Keratinocyte (primary cell): ENCODE data around the gene PDE8A. TPM values are rescaled to one million over a fixed set of nuclear protein-coding genes. Genes with fewer than 3 reads are reported as not detected.

Source experiments
- DNase-seq: peaks from one replicate; pipeline ENCODE4 v3.0.0-alpha.2; 2011; ENCODE audit warnings: low read depth, missing footprints, low spot score
- FAIRE-seq: peaks from 2 replicates; lab custom pipeline; 2011; peaks lifted over from hg19 to GRCh38; lab: Jason Lieb, UNC
- H2AFZ ChIP-seq: 2 replicates; pipeline ENCODE4 v1.6.0; 2012; ENCODE audit warnings: low read length, control low read depth, inconsistent platforms; ENCODE audit not compliant: control insufficient read depth
- H3K27ac ChIP-seq: 2 replicates; pipeline ENCODE4 v1.5.1; 2011; ENCODE audit warnings: low read length; ENCODE audit not compliant: control insufficient read depth, insufficient read depth
- H3K27me3 ChIP-seq: 3 replicates; pipeline ENCODE4 v1.6.0; 2011; ENCODE audit warnings: low read length; ENCODE audit not compliant: control insufficient read depth, insufficient read depth; ENCODE audit errors: extremely low read depth
- H3K36me3 ChIP-seq, 2 experiments: 2 replicates in 1 of 2; 3 replicates in 1 of 2; pipeline ENCODE4 v1.5.1; 2011; ENCODE audit warnings: low read length in 2 of 2, mild to moderate bottlenecking in 1 of 2; ENCODE audit not compliant: control insufficient read depth in 2 of 2, insufficient read depth in 2 of 2; ENCODE audit errors: extremely low read depth in 1 of 2
- H3K4me1 ChIP-seq: 3 replicates; pipeline ENCODE4 v1.5.1; 2011; ENCODE audit warnings: low read length; ENCODE audit not compliant: control insufficient read depth, insufficient read depth; ENCODE audit errors: extremely low read depth
- H3K4me2 ChIP-seq: 3 replicates; pipeline ENCODE4 v1.6.0; 2011; ENCODE audit warnings: low read depth, low read length; ENCODE audit not compliant: control insufficient read depth, insufficient read depth; ENCODE audit errors: extremely low read depth
- H3K4me3 ChIP-seq, 3 experiments: fragments of 200-600 bp in 1 of 3; sonication (generic) in 1 of 3; 2 replicates in 2 of 3; 3 replicates in 1 of 3; pipeline ENCODE4 v1.5.1; 2011 to 2016; ENCODE audit warnings: low read length in 3 of 3, mild to moderate bottlenecking in 3 of 3, control low read depth in 2 of 3, inconsistent platforms in 1 of 3, low read depth in 1 of 3, mixed read lengths in 1 of 3, mixed run types in 1 of 3, moderate library complexity in 1 of 3; ENCODE audit not compliant: control insufficient read depth in 2 of 3, insufficient read depth in 2 of 3; ENCODE audit errors: extremely low read depth in 1 of 3
- H3K79me2 ChIP-seq: 2 replicates; pipeline ENCODE4 v1.6.0; 2012; ENCODE audit warnings: low read length; ENCODE audit not compliant: control insufficient read depth, insufficient read depth
- H3K9ac ChIP-seq: 3 replicates; pipeline ENCODE4 v1.6.0; 2011; ENCODE audit warnings: low read length; ENCODE audit not compliant: control insufficient read depth, insufficient read depth; ENCODE audit errors: extremely low read depth
- H3K9me1 ChIP-seq: 3 replicates; pipeline ENCODE4 v1.6.0; 2011; ENCODE audit warnings: low read length; ENCODE audit not compliant: control insufficient read depth, insufficient read depth; ENCODE audit errors: extremely low read depth
- H3K9me3 ChIP-seq: 2 replicates; pipeline ENCODE4 v1.5.1; 2012; ENCODE audit warnings: low read depth, low read length; ENCODE audit not compliant: control insufficient read depth
- H4K20me1 ChIP-seq: 3 replicates; pipeline ENCODE4 v1.6.0; 2011; ENCODE audit warnings: low read length; ENCODE audit not compliant: control insufficient read depth, insufficient read depth; ENCODE audit errors: extremely low read depth
- CTCF ChIP-seq, 3 experiments: IDR thresholded peaks in 1 of 3; conservative IDR thresholded peaks in 1 of 3; optimal IDR thresholded peaks in 1 of 3; 2 replicates in 2 of 3; 3 replicates in 1 of 3; pipeline versions ENCODE3 to v1.5.1; 2011; ENCODE audit warnings: low read length in 3 of 3, mild to moderate bottlenecking in 3 of 3, moderate library complexity in 2 of 3, control low read depth in 1 of 3, inconsistent platforms in 1 of 3; ENCODE audit not compliant: insufficient read depth in 2 of 3; ENCODE audit errors: extremely low read depth in 1 of 3
- EZH2 ChIP-seq: IDR thresholded peaks from one replicate; pipeline ENCODE4 v1.6.1; 2012; ENCODE audit warnings: inconsistent platforms, mild to moderate bottlenecking, low read length, moderate library complexity
- dilution Hi-C: fragments of 300-500 bp; cut with MboI; formaldehyde crosslinking; loops from one replicate; pipeline ENCODE4 v1.7.0; 2020; ENCODE audit warnings: low sequenced_read_pairs; ENCODE audit not compliant: extremely low pct_ligation_motif_present
- polyA plus RNA-seq, 5 experiments: library from polyadenylated mRNA; depleted of rRNA in 3 of 5; stranded (reverse) in 3 of 5; stranded (forward) in 1 of 5; unstranded in 1 of 5; fragments of >200 nt; gene quantifications; 1 replicate in 1 of 5; 2 replicates in 3 of 5; 3 replicates in 1 of 5; pipeline versions ENCODE4 v1.2.1 to v1.2.3, GENCODE V29; 2011 to 2012; ENCODE audit warnings: missing spikeins in 2 of 5, low read depth in 1 of 5, low replicate concordance in 1 of 5

PDE8A gene
- polyA plus RNA-seq, 1 donor (not counting 4 experiments of a cell fraction or from before 2014, with no cell fraction given) = 24.1 TPM

DNA sequence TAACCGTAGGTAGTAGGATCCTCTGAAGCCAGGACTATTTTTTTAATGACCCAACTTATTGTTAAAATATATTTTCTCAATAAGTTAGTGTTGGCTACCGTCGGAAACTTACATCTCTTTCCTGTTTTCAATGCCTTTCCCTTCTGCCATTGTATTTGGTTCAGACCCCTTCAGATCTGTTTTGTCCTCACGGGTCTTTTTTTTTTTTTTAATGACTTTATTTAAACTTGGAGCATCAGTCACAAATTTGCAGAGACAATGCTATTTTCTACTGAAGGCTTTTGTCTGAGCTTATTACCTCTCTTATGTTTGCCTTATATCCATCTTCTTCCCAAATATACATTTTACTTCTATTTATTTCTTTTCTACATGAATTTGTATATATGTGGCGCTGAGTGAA, 47.6 kb downstream of the PDE8A start:
- dilution Hi-C loops = no loop called here
- no peak for DNase-seq
- H3K9me3 ChIP-seq = no peaks in the 10 kb centered on the region
- no peaks in the 10 kb centered on the region for H3K27me3 ChIP-seq
- no peak overlapping the region for H3K9ac ChIP-seq
- H3K27ac ChIP-seq = no peak overlapping the region
- H2AFZ ChIP-seq = no peak overlapping the region
- FAIRE-seq = no peak
- H4K20me1 ChIP-seq = no peaks in the 10 kb centered on the region
- H3K4me1 ChIP-seq = peaks cover 24% of the 10 kb centered on the region
- TF ChIP-seq EZH2 = no peak
- TF ChIP-seq CTCF (optimal IDR thresholded peaks at IDR 0.05 in 1 of 3, IDR thresholded peaks at IDR 0.05 in 1 of 3, conservative IDR thresholded peaks at IDR 0.05 in 1 of 3; ENCODE audit: extremely low read depth in 1 of 3, insufficient read depth in 2 of 3, low read length in 3 of 3) = no peak
- no peak overlapping the region for H3K4me3 ChIP-seq
- H3K9me1 ChIP-seq = no peaks in the 10 kb centered on the region
- H3K79me2 ChIP-seq = peaks cover 17% of the 10 kb centered on the region
- no peak overlapping the region for H3K4me2 ChIP-seq
- H3K36me3 ChIP-seq = no peaks in the 10 kb centered on the region

DNA sequence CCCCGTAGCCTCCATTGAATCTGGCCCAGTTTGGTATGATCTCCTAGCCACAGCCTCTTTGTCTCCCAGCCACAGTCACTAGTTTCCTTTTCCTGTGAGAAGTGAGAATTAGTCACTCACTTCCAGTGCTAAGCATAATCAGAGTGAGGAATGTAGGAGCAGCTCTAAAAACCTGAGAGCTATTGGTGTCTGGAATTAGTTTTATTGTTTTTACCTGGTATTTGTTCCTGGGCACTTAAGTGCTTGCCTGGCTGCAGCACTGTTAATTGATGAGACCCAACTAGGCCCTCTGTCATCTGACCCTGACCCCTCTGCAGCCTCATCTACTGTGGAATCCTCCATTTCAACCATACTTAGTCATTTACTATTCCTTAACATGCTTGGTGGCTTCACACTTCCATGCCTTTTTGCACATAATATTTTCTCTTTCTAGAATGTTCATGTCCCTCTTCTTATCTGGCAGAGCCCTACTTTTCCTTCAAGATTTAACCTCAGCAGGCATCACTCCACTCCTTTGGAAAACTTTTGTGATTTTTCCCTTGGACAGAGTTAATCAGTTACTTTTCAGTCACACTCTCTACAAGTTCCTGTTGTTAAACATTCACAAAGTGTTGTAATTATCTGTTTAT, 48.8 kb downstream of the PDE8A start:
- dilution Hi-C loops = no loop called here
- DNase-seq (no peak), FAIRE-seq (peak; percentile 80)
- Histone ChIP-seq H3K79me2 (peaks cover 17% of the 10 kb centered on the region), H3K4me1 (peaks cover 12% of the 10 kb centered on the region), H3K4me3 (no peak overlapping the region), H3K36me3 (no peaks in the 10 kb centered on the region), H2AFZ (peak overlapping the region; percentile 50), H4K20me1 (no peaks in the 10 kb centered on the region), H3K4me2 (peak overlapping the region; percentile 42), H3K27me3 (no peaks in the 10 kb centered on the region), H3K9me3 (no peaks in the 10 kb centered on the region), H3K9ac (no peak overlapping the region), H3K9me1 (no peaks in the 10 kb centered on the region), H3K27ac (peak overlapping the region; percentile 33)
- TF ChIP-seq EZH2 (no peak), CTCF (optimal IDR thresholded peaks at IDR 0.05 in 1 of 3, IDR thresholded peaks at IDR 0.05 in 1 of 3, conservative IDR thresholded peaks at IDR 0.05 in 1 of 3; ENCODE audit: extremely low read depth in 1 of 3, insufficient read depth in 2 of 3, low read length in 3 of 3) (no peak)
